NCI-H446 (cell line): ENCODE measurements around the gene PLEK.
"Not testable (repeated sequence)": the region's sequence is repeated elsewhere in the genome, so short reads cannot be mapped to it uniquely, and the experiment has no call there.

ENCODE experiments used
- DNase-seq, 2 experiments: peaks; one replicate each; lab custom pipeline; 2025; lab: John Stamatoyannopoulos, UW

Gene PLEK

DNA sequence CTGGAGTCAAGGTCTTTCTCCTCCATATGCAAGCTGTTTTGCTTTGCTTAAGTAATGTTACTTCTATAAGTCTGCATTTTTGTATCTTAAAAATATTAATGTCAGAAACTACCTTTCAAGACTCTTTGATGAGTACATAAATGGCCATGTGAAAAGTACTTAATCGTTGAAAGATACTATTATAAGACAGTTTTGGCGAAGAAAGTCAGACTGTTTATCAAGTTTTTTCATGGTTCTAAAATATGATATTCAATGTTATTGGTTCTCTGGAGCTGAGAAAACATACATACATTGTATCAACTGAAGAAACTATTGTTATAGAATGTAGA is 76.9 kb downstream of the PLEK start:
- no peak for DNase-seq

DNA sequence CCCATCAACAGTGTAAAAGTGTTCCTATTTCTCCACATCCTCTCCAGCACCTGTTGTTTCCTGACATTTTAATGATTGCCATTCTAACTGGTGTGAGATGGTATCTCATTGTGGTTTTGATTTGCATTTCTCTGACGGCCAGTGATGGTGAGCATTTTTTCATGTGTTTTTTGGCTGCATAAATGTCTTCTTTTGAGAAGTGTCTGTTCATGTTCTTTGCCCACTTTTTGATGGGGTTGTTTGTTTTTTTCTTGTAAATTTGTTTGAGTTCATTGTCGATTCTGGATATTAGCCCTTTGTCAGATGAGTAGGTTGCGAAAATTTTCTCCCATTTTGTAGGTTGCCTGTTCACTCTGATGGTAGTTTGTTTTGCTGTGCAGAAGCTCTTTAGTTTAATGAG is 81.3 kb downstream of the PLEK start:
- DNase-seq = not testable (repeated sequence)
